Activated CD4-positive, alpha-beta T cell treated with anti-CD3 and anti-CD28 coated beads, Interleukin-2, amount 50 U/mL, for 16 hours (primary cell): ENCODE measurements around the gene SOBP.

Source experiments
- DNase-seq: peaks from one replicate; pipeline ENCODE4 v3.0.0-alpha.2; 2020

The SOBP gene

GRCh38 chr6:107645740-107646139 lies 155.8 kb downstream of the SOBP start:
- no peak for DNase-seq

GRCh38 chr6:107646176-107646575 lies 156.3 kb downstream of the SOBP start:
- no peak for DNase-seq

- DNase-seq, result no peak
Measured at GRCh38 chr6:107646776-107647438, 157.0 kb downstream of the SOBP start.

GRCh38 chr6:107647439-107647948 lies 157.6 kb downstream of the SOBP start:
- DNase-seq, result no peak

GRCh38 chr6:107648983-107649382 lies 159.1 kb downstream of the SOBP start:
- DNase-seq, result no peak

GRCh38 chr6:107652526-107653182 lies 162.7 kb downstream of the SOBP start:
- DNase-seq, result no peak

GRCh38 chr6:107653183-107653580 lies 163.3 kb downstream of the SOBP start:
- DNase-seq, result no peak

- DNase-seq, result no peak
Measured at GRCh38 chr6:107653861-107654394, 164.0 kb downstream of the SOBP start.

GRCh38 chr6:107654764-107655163 lies 164.8 kb downstream of the SOBP start:
- DNase-seq, result no peak

- no peak for DNase-seq
Measured at GRCh38 chr6:107655245-107655644, 165.3 kb downstream of the SOBP start.

- no peak for DNase-seq
Measured at GRCh38 chr6:107655864-107656263, 165.9 kb downstream of the SOBP start.

- DNase-seq, result no peak
Measured at GRCh38 chr6:107656401-107656800, 166.5 kb downstream of the SOBP start.

GRCh38 chr6:107656883-107657282 lies 167.0 kb downstream of the SOBP start:
- no peak for DNase-seq

GRCh38 chr6:107657373-107657754 lies 167.4 kb downstream of the SOBP start:
- DNase-seq, result no peak

- peak; percentile 87 for DNase-seq
Measured at GRCh38 chr6:107657755-107658461, 168.0 kb downstream of the SOBP start.

- DNase-seq, result no peak
Measured at GRCh38 chr6:107658920-107659865, 169.3 kb downstream of the SOBP start.

- DNase-seq, result no peak
Measured at GRCh38 chr6:107660839-107661238, 170.9 kb downstream of the SOBP start.

- DNase-seq, result no peak
Measured at GRCh38 chr6:107661291-107661690, 171.4 kb downstream of the SOBP start.

GRCh38 chr6:107662333-107662732 lies 172.4 kb downstream of the SOBP start:
- no peak for DNase-seq

GRCh38 chr6:107663308-107663707 lies 173.4 kb downstream of the SOBP start:
- DNase-seq, result peak; percentile 16

- no peak for DNase-seq
Measured at GRCh38 chr6:107665382-107665781, 175.5 kb downstream of the SOBP start.
